Upper lobe of left lung (tissue), 6 donors: Measurements from ENCODE around the gene ARHGAP42. TPM values are rescaled to one million over a fixed set of nuclear protein-coding genes. Genes with fewer than 3 reads are reported as not detected.

Source experiments
- ATAC-seq, 2 donors: fragments of 200-7000 bp; cut with Tn5 transposase; one replicate each; pipeline ENCODE4 v1.9.1; 2022; ENCODE audit warnings: mild to moderate bottlenecking in 2 of 2, moderate library complexity in 2 of 2; ENCODE audit not compliant: low FRiP score in 2 of 2
- DNase-seq, 2 donors: peaks; one replicate each; pipeline ENCODE4 v3.0.0-alpha.2; 2019 to 2020
- H3K27ac ChIP-seq, 4 donors: fragments of 200-600 bp; sonication (generic); one replicate each; pipeline ENCODE4 v1.5.1; 2016 to 2019
- H3K27me3 ChIP-seq, 4 donors: fragments of 200-600 bp; sonication (generic); one replicate each; pipeline ENCODE4 v1.5.1; 2017 to 2019
- H3K36me3 ChIP-seq, 4 donors: fragments of 200-600 bp; sonication (generic); one replicate each; pipeline ENCODE4 v1.5.1; 2016 to 2019
- H3K4me1 ChIP-seq, 4 donors: fragments of 200-600 bp; sonication (generic); one replicate each; pipeline ENCODE4 v1.5.1; 2018 to 2019
- H3K4me3 ChIP-seq, 4 donors: fragments of 200-600 bp; sonication (generic); one replicate each; pipeline ENCODE4 v1.5.1; 2017 to 2019; ENCODE audit warnings: mild to moderate bottlenecking in 2 of 4, moderate library complexity in 1 of 4
- H3K9me3 ChIP-seq, 4 donors: fragments of 200-600 bp; sonication (generic); one replicate each; pipeline ENCODE4 v1.5.1; 2018 to 2019
- EP300 ChIP-seq, 4 donors: sonication (generic); formaldehyde crosslinking; IDR thresholded peaks; one replicate each; pipeline ENCODE4 v1.5.1; 2017; ENCODE audit warnings: antibody characterized with exemption in 4 of 4, control low read depth in 2 of 4
- POLR2A ChIP-seq, 4 donors: fragments of 450-650 bp; IDR thresholded peaks; one replicate each; pipeline ENCODE4 v1.5.1; 2016 to 2017; ENCODE audit warnings: antibody characterized with exemption in 4 of 4, mild to moderate bottlenecking in 2 of 4
- POLR2AphosphoS5 ChIP-seq, 2 donors: sonication (generic); formaldehyde crosslinking; IDR thresholded peaks; one replicate each; pipeline ENCODE4 v1.5.1; 2017; ENCODE audit warnings: antibody characterized with exemption in 2 of 2
- WGBS, 2 donors: methylation state at CpG; one replicate each; pipeline ENCODE4 v1.1.5; 2017 to 2018; 5-methylcytosine and 5-hydroxymethylcytosine counted together
- total RNA-seq, 6 donors: library from RNA; depleted of rRNA in 4 of 6; stranded (reverse); fragments of >200 nt in 4 of 6; gene quantifications; one replicate each; pipeline versions ENCODE4 v1.1.0 to v1.2.1, GENCODE V29; 2016 to 2021
- TF ChIP-seq, protein P1 (sequence below), 6 experiments: fragments of 450-650 bp in 4 of 6; fragments of 200-600 bp in 2 of 6; sonication (generic) in 2 of 6; IDR thresholded peaks; one replicate each; pipeline ENCODE4 v1.5.1; 2016 to 2019; ENCODE audit warnings: antibody characterized with exemption in 6 of 6
- donor health status: DM: no; HTN: no; CAD: no; lungs with moderate emphysema.
- donor health status: DM: no; HTN: yes; CAD: no; lungs with severe emphysema.

The ARHGAP42 gene
- total RNA-seq, 6 donors from 2014 or later, result 8.7 to 44.9 (median 23.6) TPM

DNA sequence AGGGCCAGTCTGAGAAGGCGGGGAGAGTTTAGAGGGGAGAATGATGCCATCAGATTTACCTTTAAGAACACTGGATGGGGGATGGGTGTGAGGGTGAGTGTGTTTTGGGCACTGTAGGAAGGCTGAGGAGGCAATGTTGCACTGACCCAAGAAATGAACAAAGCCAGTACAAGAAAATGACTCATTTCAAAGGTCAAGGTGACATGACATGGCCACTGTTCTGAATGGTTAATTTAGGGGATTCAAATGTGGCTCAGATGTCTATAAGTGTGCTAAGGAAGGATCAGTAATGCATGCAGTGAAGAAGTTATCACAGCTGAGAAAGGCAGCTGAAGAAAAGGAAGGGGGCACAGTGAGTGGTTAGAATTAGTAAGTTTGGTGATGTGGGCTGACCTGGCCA is 312.7 kb downstream of the ARHGAP42 start:
- Histone ChIP-seq H3K27me3 (no peaks in the 10 kb centered on the region), H3K9me3 (no peaks in the 10 kb centered on the region), H3K27ac (no peak overlapping the region), H3K4me3 (no peak overlapping the region), H3K4me1 (no peaks in the 10 kb centered on the region), H3K36me3 (no peaks in the 10 kb centered on the region)
- WGBS, 2 donors, result 82 to 86% methylated on average over 1 of the region's 1 CpG
- DNase-seq, result no peak
- no peak for ATAC-seq
- TF ChIP-seq POLR2AphosphoS5 (IDR thresholded peaks at IDR 0.05), result no peak
- TF ChIP-seq, protein P1, sequence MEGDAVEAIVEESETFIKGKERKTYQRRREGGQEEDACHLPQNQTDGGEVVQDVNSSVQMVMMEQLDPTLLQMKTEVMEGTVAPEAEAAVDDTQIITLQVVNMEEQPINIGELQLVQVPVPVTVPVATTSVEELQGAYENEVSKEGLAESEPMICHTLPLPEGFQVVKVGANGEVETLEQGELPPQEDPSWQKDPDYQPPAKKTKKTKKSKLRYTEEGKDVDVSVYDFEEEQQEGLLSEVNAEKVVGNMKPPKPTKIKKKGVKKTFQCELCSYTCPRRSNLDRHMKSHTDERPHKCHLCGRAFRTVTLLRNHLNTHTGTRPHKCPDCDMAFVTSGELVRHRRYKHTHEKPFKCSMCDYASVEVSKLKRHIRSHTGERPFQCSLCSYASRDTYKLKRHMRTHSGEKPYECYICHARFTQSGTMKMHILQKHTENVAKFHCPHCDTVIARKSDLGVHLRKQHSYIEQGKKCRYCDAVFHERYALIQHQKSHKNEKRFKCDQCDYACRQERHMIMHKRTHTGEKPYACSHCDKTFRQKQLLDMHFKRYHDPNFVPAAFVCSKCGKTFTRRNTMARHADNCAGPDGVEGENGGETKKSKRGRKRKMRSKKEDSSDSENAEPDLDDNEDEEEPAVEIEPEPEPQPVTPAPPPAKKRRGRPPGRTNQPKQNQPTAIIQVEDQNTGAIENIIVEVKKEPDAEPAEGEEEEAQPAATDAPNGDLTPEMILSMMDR (IDR thresholded peaks at IDR 0.05), result no peak
- no peak for TF ChIP-seq POLR2A (IDR thresholded peaks at IDR 0.05)
- no peak for TF ChIP-seq EP300 (IDR thresholded peaks at IDR 0.05)

DNA sequence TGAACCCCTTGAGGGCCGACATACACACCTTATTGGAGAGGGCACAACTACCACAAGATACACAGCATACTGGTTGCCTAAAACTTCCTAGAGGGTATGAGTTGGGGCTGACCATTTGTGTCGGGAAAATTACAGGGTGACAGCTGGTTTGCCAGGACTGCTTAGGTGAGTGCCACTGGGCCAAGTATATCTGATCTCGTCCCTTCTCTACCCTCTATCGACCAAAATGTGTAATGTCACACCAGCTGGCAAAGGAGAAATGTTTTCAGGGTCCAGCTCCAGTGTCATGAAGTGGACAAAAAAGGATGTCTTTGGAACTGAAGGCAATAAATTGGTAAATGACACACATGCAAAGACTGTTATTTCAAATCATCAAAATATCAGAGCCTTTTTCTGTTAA is 316.4 kb downstream of the ARHGAP42 start:
- no peaks in the 10 kb centered on the region for H3K4me1 ChIP-seq
- H3K4me3 ChIP-seq, result no peak overlapping the region
- H3K27ac ChIP-seq, result no peak overlapping the region
- TF ChIP-seq POLR2A (IDR thresholded peaks at IDR 0.05) (no peak), EP300 (IDR thresholded peaks at IDR 0.05) (no peak), POLR2AphosphoS5 (IDR thresholded peaks at IDR 0.05) (no peak)
- TF ChIP-seq, protein P1 (IDR thresholded peaks at IDR 0.05), result no peak
- 77 to 85% methylated on average over 4 of the region's 4 CpGs for WGBS, 2 donors
- no peaks in the 10 kb centered on the region for H3K27me3 ChIP-seq
- ATAC-seq (no peak), DNase-seq (no peak)
- no peaks in the 10 kb centered on the region for H3K36me3 ChIP-seq
- H3K9me3 ChIP-seq, result no peaks in the 10 kb centered on the region

DNA sequence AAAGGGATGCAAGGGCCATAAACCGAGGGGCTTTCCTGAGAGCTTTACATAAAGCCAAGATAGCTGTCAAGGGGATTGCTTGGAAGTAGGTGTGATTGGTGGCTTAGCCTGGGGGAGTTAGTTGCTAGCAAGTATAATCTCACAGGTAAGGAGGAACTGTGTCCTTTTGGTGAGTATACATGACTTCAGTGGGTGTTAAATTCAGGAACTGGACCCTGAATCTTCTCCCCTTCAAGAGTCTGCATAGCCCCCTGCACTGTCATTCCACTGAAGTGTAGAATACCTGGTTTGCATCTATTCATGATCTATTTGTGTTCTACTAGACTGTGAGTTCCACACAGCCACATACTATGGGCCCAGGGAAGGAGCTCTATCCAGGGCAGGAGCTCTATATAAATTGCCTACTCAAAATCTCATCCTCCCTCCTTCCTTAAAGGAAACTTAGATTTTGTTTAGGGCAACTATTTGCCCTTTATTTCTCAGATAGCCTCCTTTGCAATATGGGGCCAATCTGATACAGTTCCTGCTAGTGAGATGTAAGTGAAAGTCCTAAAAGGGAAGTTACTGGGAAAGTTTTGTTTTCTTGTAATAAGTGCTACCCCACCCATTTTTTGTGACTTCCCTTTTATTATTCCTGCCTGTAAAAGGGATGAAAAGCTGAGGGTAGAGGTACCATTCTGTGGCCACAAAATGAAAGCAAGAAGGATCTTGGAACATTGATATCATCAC is 322.0 kb downstream of the ARHGAP42 start:
- no peak overlapping the region for H3K27ac ChIP-seq
- H3K27me3 ChIP-seq, result no peaks in the 10 kb centered on the region
- 77 to 87% methylated on average over 1 of the region's 1 CpG for WGBS, 2 donors
- DNase-seq, result no peak
- no peaks in the 10 kb centered on the region for H3K9me3 ChIP-seq
- peak in 1 of 2 donors; percentile 35 for ATAC-seq
- no peak for TF ChIP-seq EP300 (IDR thresholded peaks at IDR 0.05)
- no peak overlapping the region for H3K4me3 ChIP-seq
- H3K36me3 ChIP-seq, result no peaks in the 10 kb centered on the region
- H3K4me1 ChIP-seq, result no peaks in the 10 kb centered on the region

DNA sequence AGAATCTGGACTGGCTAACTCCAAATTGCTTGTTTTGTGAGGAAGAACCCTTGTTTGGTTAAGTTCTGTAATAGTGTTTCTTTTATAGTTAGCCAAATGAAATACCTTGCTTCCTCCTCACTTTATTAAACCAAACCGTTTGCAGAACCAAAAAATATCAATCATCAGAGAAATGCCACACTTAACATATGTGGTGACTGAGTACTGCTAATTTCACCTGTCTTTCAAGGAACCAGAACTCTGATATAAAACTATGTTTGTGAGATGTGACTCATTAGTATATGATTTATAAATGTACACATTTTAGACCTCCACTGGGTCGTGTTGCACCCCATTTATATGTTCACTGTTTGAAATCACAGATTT is 322.6 kb downstream of the ARHGAP42 start:
- TF ChIP-seq POLR2AphosphoS5 (IDR thresholded peaks at IDR 0.05) (no peak), EP300 (IDR thresholded peaks at IDR 0.05) (no peak), POLR2A (IDR thresholded peaks at IDR 0.05) (no peak)
- TF ChIP-seq, protein P1 (IDR thresholded peaks at IDR 0.05), result no peak

DNA sequence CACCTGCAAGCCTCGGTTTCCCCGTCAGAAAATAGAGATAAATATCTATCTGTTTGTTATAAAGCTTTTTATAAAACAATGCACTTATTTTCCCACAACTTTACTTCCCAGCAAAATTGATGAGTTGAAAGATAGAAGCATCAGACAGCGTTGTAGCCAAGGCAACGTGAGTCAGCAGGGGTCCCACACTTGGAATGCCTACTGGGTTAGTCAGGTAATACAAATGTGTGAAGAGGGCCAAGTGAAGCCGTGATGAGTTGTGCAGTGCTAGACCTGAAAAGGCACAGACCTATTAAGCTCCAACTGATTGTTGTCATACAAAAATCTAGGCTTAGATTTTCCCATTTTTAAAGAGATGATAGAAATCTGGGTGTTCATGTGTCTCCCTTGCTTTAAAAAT is 323.8 kb downstream of the ARHGAP42 start:
- H3K36me3 ChIP-seq, result no peaks in the 10 kb centered on the region
- 77 to 80% methylated on average over 5 of the region's 5 CpGs for WGBS, 2 donors
- ATAC-seq, result no peak

More for the DNA sequence above, 322.6 kb downstream of the ARHGAP42 start:
- Histone ChIP-seq H3K36me3 (no peaks in the 10 kb centered on the region), H3K27ac (no peak overlapping the region), H3K4me3 (no peak overlapping the region), H3K27me3 (no peaks in the 10 kb centered on the region), H3K4me1 (no peaks in the 10 kb centered on the region), H3K9me3 (no peaks in the 10 kb centered on the region)
- ATAC-seq (no peak), DNase-seq (no peak)
- WGBS, 2 donors, result 41 to 45% methylated on average over 2 of the region's 2 CpGs

More for the DNA sequence above, 323.8 kb downstream of the ARHGAP42 start:
- DNase-seq, result no peak
- Histone ChIP-seq H3K27ac (no peak overlapping the region), H3K9me3 (no peaks in the 10 kb centered on the region), H3K27me3 (no peaks in the 10 kb centered on the region), H3K4me3 (no peak overlapping the region), H3K4me1 (no peaks in the 10 kb centered on the region)
- TF ChIP-seq POLR2AphosphoS5 (IDR thresholded peaks at IDR 0.05) (no peak), EP300 (IDR thresholded peaks at IDR 0.05) (no peak), POLR2A (IDR thresholded peaks at IDR 0.05) (no peak)
- TF ChIP-seq, protein P1 (IDR thresholded peaks at IDR 0.05), result no peak
